PC-9 (cell line): ENCODE measurements around the gene ZSWIM4. TPM values are rescaled to one million over a fixed set of nuclear protein-coding genes. Genes with fewer than 3 reads are reported as not detected.
A peak's percentile ranks its signal among the peaks of the same experiment; 100 is the strongest.

Source experiments
- BruUV-seq: library from RNA; stranded (reverse); fragments of 400-500 nt; replicated peaks from 2 replicates; lab custom pipeline; 2021; lab: Mats Ljungman, UMichigan
- CTCF ChIA-PET: fragments of 300-600 bp; sonication (Branson Sonifier 250); formaldehyde crosslinking; loops from one replicate; lab custom pipeline; 2022; ENCODE audit warnings: antibody characterized with exemption; lab: Charles Lee
- POLR2A ChIA-PET: fragments of 300-600 bp; sonication (Branson Sonifier 250); formaldehyde crosslinking; loops from one replicate; lab custom pipeline; 2022; ENCODE audit warnings: antibody characterized with exemption; ENCODE audit not compliant: unreplicated experiment; lab: Charles Lee
- DNase-seq, 2 experiments: peaks; one replicate each; pipeline versions ENCODE4 v3.0.0 to v3.0.0-alpha.2; 2015 to 2022; ENCODE audit warnings: mixed read lengths in 1 of 2
- H2AFZ ChIP-seq: fragments of 200-600 bp; sonication (generic); 2 replicates; pipeline ENCODE4 v1.8.1; 2017; ENCODE audit warnings: antibody characterized with exemption
- H3F3A ChIP-seq: fragments of 200-600 bp; sonication (generic); 2 replicates; pipeline ENCODE4 v1.8.1; 2017; ENCODE audit warnings: antibody characterized with exemption, mild to moderate bottlenecking, low read depth; ENCODE audit not compliant: insufficient read depth
- H3K27ac ChIP-seq: fragments of 200-600 bp; sonication (generic); 2 replicates; pipeline ENCODE4 v1.6.1; 2016; ENCODE audit warnings: mixed run types
- H3K27me3 ChIP-seq: fragments of 200-600 bp; sonication (generic); 2 replicates; pipeline ENCODE4 v1.6.1; 2016; ENCODE audit warnings: low read depth, mixed run types; ENCODE audit not compliant: insufficient read depth
- H3K36me3 ChIP-seq: fragments of 200-600 bp; sonication (generic); 2 replicates; pipeline ENCODE4 v1.6.1; 2016; ENCODE audit warnings: low read depth, mixed run types
- H3K4me1 ChIP-seq: fragments of 200-600 bp; sonication (generic); replicated peaks from 2 replicates; pipeline ENCODE4 v1.6.1; 2016; ENCODE audit warnings: mixed run types; ENCODE audit not compliant: insufficient read depth
- H3K4me2 ChIP-seq: fragments of 200-600 bp; sonication (generic); 2 replicates; pipeline ENCODE4 v1.6.1; 2017; ENCODE audit warnings: mixed run types
- H3K4me3 ChIP-seq: fragments of 200-600 bp; sonication (generic); 2 replicates; pipeline ENCODE4 v1.6.1; 2016; ENCODE audit warnings: mixed run types
- H3K79me2 ChIP-seq: fragments of 200-600 bp; sonication (generic); 2 replicates; pipeline ENCODE4 v1.6.1; 2017; ENCODE audit warnings: low read depth, mixed run types
- H3K9me2 ChIP-seq: fragments of 200-600 bp; sonication (generic); 2 replicates; pipeline ENCODE4 v1.8.1; 2017; ENCODE audit warnings: mild to moderate bottlenecking; ENCODE audit not compliant: insufficient read depth
- H3K9me3 ChIP-seq: fragments of 200-600 bp; sonication (generic); 2 replicates; pipeline ENCODE4 v1.8.1; 2016; ENCODE audit warnings: low read depth; ENCODE audit not compliant: insufficient read depth
- H4K20me1 ChIP-seq: fragments of 200-600 bp; sonication (generic); 2 replicates; pipeline ENCODE4 v1.8.1; 2017; ENCODE audit not compliant: insufficient read depth
- CTCF ChIP-seq: fragments of 200-600 bp; sonication (generic); conservative IDR thresholded peaks from 2 replicates; pipeline ENCODE4 v1.6.1; 2017; ENCODE audit warnings: mixed run types, antibody characterized with exemption, mild to moderate bottlenecking, moderate library complexity
- EZH2 ChIP-seq: fragments of 200-600 bp; sonication (generic); IDR thresholded peaks from 2 replicates; pipeline ENCODE4 v1.8.0; 2017; ENCODE audit warnings: antibody characterized with exemption, low read depth
- intact Hi-C: fragments of 100-400 bp; cut with micrococcal nuclease; formaldehyde crosslinking; loops from one replicate; pipeline ENCODE4 v1.10.0; 2022; ENCODE audit not compliant: unreplicated experiment
- total RNA-seq: library from RNA; stranded (reverse); gene quantifications from 2 replicates; pipeline ENCODE4 v1.2.3, GENCODE V29; 2021

The ZSWIM4 gene
- total RNA-seq, 1 experiment from 2014 or later = 15.2 TPM

GRCh38 chr19:13797870-13798269 is 2.6 kb downstream of the ZSWIM4 start:
- H3K36me3 ChIP-seq = peaks cover 4% of the 10 kb centered on the region; the same call in 1 of the 2 replicates
- ChIA-PET POLR2A (interaction anchor here (0.5 to 0.7 kb wide), 4 partner anchors 33 to 225 kb away, joined by 3 to 18 read pairs (median 4); no protein-coding TSS in a partner anchor), CTCF (interaction anchor here (1.0 to 1.5 kb wide), 2 partner anchors 10 to 38 kb away, joined by 3 to 13 read pairs; no protein-coding TSS in a partner anchor)
- TF ChIP-seq EZH2 = no peak
- no peak for TF ChIP-seq CTCF
- intact Hi-C loops = no loop called here
- no peaks in the 10 kb centered on the region for H3K9me2 ChIP-seq
- DNase-seq = peak; percentile 59 to 68
- no peaks in the 10 kb centered on the region for H3K9me3 ChIP-seq
- no TSS peak for BruUV-seq
- H4K20me1 ChIP-seq = no peaks in the 10 kb centered on the region
- H3K4me1 ChIP-seq = peaks cover 39% of the 10 kb centered on the region
- 0 out of 2 replicates have a peak overlapping the region, but pooled peaks have one; percentile 19 for H3K4me3 ChIP-seq
- H2AFZ ChIP-seq = no peak overlapping the region
- H3F3A ChIP-seq = peaks cover 62% of the 10 kb centered on the region
- peaks cover 33% of the 10 kb centered on the region for H3K79me2 ChIP-seq
- H3K27me3 ChIP-seq = no peaks in the 10 kb centered on the region
- H3K27ac ChIP-seq = peak overlapping the region; percentile 93
- H3K4me2 ChIP-seq = peak overlapping the region; percentile 94

GRCh38 chr19:13799669-13800068 is 4.4 kb downstream of the ZSWIM4 start:
- Histone ChIP-seq H2AFZ (no peak overlapping the region), H3K4me1 (peaks cover 42% of the 10 kb centered on the region), H3K27ac (no peak overlapping the region), H3F3A (peaks cover 70% of the 10 kb centered on the region), H3K9me3 (no peaks in the 10 kb centered on the region), H3K4me3 (no peak overlapping the region), H3K9me2 (no peaks in the 10 kb centered on the region), H3K4me2 (no peak overlapping the region), H3K36me3 (peaks cover 6% of the 10 kb centered on the region; the same call in 1 of the 2 replicates), H3K79me2 (peaks cover 34% of the 10 kb centered on the region), H3K27me3 (no peaks in the 10 kb centered on the region), H4K20me1 (no peaks in the 10 kb centered on the region)
- no peak for TF ChIP-seq EZH2
- no peak for TF ChIP-seq CTCF
- ChIA-PET POLR2A (no interaction called here), CTCF (interaction anchor here (0.6 to 1.2 kb wide), 2 partner anchors 18 to 963 kb away, joined by 5 to 8 read pairs; no protein-coding TSS in a partner anchor)
- DNase-seq = no peak
- intact Hi-C loops = no loop called here
- no TSS peak for BruUV-seq

GRCh38 chr19:13803038-13803437 is 7.8 kb downstream of the ZSWIM4 start:
- H2AFZ ChIP-seq = no peak overlapping the region
- DNase-seq = peak; percentile 88 to 89
- H3K4me3 ChIP-seq = no peak overlapping the region
- H3K4me2 ChIP-seq = peak overlapping the region; percentile 49
- H3K27me3 ChIP-seq = no peaks in the 10 kb centered on the region
- POLR2A ChIA-PET = interaction anchor here (0.6 kb wide), 2 partner anchors 55 to 56 kb away, joined by 3 to 14 read pairs; no protein-coding TSS in a partner anchor
- H3K9me3 ChIP-seq = no peaks in the 10 kb centered on the region
- no peaks in the 10 kb centered on the region for H4K20me1 ChIP-seq
- BruUV-seq = no TSS peak
- CTCF ChIA-PET = no interaction called here
- peaks cover 31% of the 10 kb centered on the region for H3K4me1 ChIP-seq
- peaks cover 22% of the 10 kb centered on the region for H3K79me2 ChIP-seq
- peaks cover 31% of the 10 kb centered on the region for H3K36me3 ChIP-seq
- H3F3A ChIP-seq = peaks cover 51% of the 10 kb centered on the region
- intact Hi-C loops = loop anchor here (1.0 kb wide), 1 partner anchor 8 kb away; the partner anchor contains the start of gene ZSWIM4
- peak overlapping the region; percentile 85 for H3K27ac ChIP-seq
- H3K9me2 ChIP-seq = no peaks in the 10 kb centered on the region
- TF ChIP-seq CTCF (no peak), EZH2 (no peak)
